Suprapubic skin (tissue), 4 donors: Measurements from ENCODE around the gene RMND5B.

Experiments used
- CTCF ChIP-seq, 2 donors: fragments of 200-600 bp in 1 of 2; fragments of 450-650 bp in 1 of 2; sonication (generic) in 1 of 2; IDR thresholded peaks; one replicate each; pipeline ENCODE4 v1.5.1; 2016 to 2019; ENCODE audit warnings: antibody characterized with exemption in 2 of 2, mild to moderate bottlenecking in 1 of 2, moderate library complexity in 1 of 2
- EP300 ChIP-seq: sonication (generic); formaldehyde crosslinking; IDR thresholded peaks from one replicate; pipeline ENCODE4 v1.6.1; 2017; ENCODE audit warnings: antibody characterized with exemption
- POLR2A ChIP-seq, 2 donors: fragments of 450-650 bp; IDR thresholded peaks; one replicate each; pipeline ENCODE4 v1.6.1; 2017; ENCODE audit warnings: antibody characterized with exemption in 2 of 2, mild to moderate bottlenecking in 2 of 2, moderate library complexity in 2 of 2
- POLR2AphosphoS5 ChIP-seq, 3 donors: sonication (generic); formaldehyde crosslinking; IDR thresholded peaks; one replicate each; pipeline ENCODE4 v1.6.1; 2017; ENCODE audit warnings: antibody characterized with exemption in 3 of 3

- TF ChIP-seq CTCF (IDR thresholded peaks at IDR 0.05): no peak
- no peak for TF ChIP-seq POLR2AphosphoS5 (IDR thresholded peaks at IDR 0.05)
- no peak for TF ChIP-seq POLR2A (IDR thresholded peaks at IDR 0.05)
- no peak for TF ChIP-seq EP300
These were observed 10.8 kb upstream of the RMND5B start for GRCh38 chr5:178119915-178120606.
